HG03354 (cell line): ENCODE data around the gene CSRP1.

ENCODE experiments used
- ATAC-seq: cut with Tn5 transposase; IDR thresholded peaks from one replicate; pipeline ENCODE4 v1.9.1; 2021; ENCODE audit warnings: mild to moderate bottlenecking; ENCODE audit not compliant: unreplicated experiment, poor library complexity, severe bottlenecking

Gene CSRP1

GRCh38 chr1:201461645-201462441 is 45.1 kb downstream of the CSRP1 start:
- no peak for ATAC-seq

GRCh38 chr1:201460814-201461644 is 45.9 kb downstream of the CSRP1 start:
- no peak for ATAC-seq

- no peak for ATAC-seq
These were observed 47.1 kb downstream of the CSRP1 start for GRCh38 chr1:201459775-201460174.

GRCh38 chr1:201459052-201459451 is 47.9 kb downstream of the CSRP1 start:
- no peak for ATAC-seq

GRCh38 chr1:201457508-201457960 is 49.4 kb downstream of the CSRP1 start:
- ATAC-seq = no peak

- no peak for ATAC-seq
These were observed 50.2 kb downstream of the CSRP1 start for GRCh38 chr1:201456499-201457309.

GRCh38 chr1:201455098-201455497 is 51.8 kb downstream of the CSRP1 start:
- ATAC-seq = no peak

- no peak for ATAC-seq
These were observed 52.3 kb downstream of the CSRP1 start for GRCh38 chr1:201454608-201455007.

GRCh38 chr1:201452866-201453265 is 54.1 kb downstream of the CSRP1 start:
- no peak for ATAC-seq

GRCh38 chr1:201450721-201451291 is 56.1 kb downstream of the CSRP1 start:
- no peak for ATAC-seq

- ATAC-seq = no peak
These were observed 57.9 kb downstream of the CSRP1 start for GRCh38 chr1:201448990-201449389.

GRCh38 chr1:201447903-201448871 is 58.7 kb downstream of the CSRP1 start:
- ATAC-seq = peak; percentile 91

GRCh38 chr1:201445310-201445709 is 61.6 kb downstream of the CSRP1 start:
- ATAC-seq = no peak

- ATAC-seq = no peak
These were observed 62.1 kb downstream of the CSRP1 start for GRCh38 chr1:201444792-201445191.

GRCh38 chr1:201443747-201444146 is 63.2 kb downstream of the CSRP1 start:
- no peak for ATAC-seq

GRCh38 chr1:201436969-201437368 is 70.0 kb downstream of the CSRP1 start:
- no peak for ATAC-seq

GRCh38 chr1:201436393-201436792 is 70.5 kb downstream of the CSRP1 start:
- no peak for ATAC-seq

GRCh38 chr1:201434266-201434665 is 72.7 kb downstream of the CSRP1 start:
- no peak for ATAC-seq

GRCh38 chr1:201433609-201434008 is 73.3 kb downstream of the CSRP1 start:
- ATAC-seq = no peak
